PC-3 (cell line): ENCODE data around the gene AP1M1.

Source experiments
- EZH2 ChIP-seq: fragments of 300-600 bp; sonication (generic); IDR thresholded peaks from one replicate; pipeline ENCODE4 v1.6.1; 2017; ENCODE audit warnings: antibody characterized with exemption, mild to moderate bottlenecking, low read length; ENCODE audit not compliant: unreplicated experiment
- EZH2phosphoT487 ChIP-seq: fragments of 300-600 bp; sonication (generic); IDR thresholded peaks from 2 replicates; pipeline ENCODE4 v1.6.1; 2018; ENCODE audit warnings: mild to moderate bottlenecking, antibody characterized with exemption, low read length, borderline replicate concordance
- TF ChIP-seq, protein P1 (sequence below): fragments of 300-600 bp; sonication (generic); conservative IDR thresholded peaks from 2 replicates; pipeline ENCODE4 v1.5.1; 2017; ENCODE audit warnings: antibody characterized with exemption, low read depth, mild to moderate bottlenecking, low read length

DNA sequence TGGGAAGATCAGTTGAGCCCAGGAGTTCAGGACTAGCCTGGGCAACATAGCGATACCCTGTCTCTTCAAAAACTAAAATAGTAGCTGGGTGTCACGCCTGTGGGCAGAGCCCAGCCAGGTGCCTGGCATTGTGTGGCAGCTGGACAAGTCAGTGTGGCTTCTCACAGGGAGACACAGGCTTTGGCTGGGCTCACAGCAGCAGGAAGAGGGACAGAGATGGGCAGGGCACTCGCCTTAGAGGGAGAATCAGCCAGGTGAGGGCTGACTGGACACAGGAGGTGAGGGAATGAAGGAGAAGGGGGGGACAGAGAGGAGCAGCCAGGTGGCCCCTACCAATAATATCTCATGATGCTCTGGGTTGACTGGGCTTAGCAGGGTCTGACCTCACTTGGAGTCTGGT is 9.2 kb upstream of the AP1M1 start:
- TF ChIP-seq EZH2: no peak
- TF ChIP-seq, protein P1, sequence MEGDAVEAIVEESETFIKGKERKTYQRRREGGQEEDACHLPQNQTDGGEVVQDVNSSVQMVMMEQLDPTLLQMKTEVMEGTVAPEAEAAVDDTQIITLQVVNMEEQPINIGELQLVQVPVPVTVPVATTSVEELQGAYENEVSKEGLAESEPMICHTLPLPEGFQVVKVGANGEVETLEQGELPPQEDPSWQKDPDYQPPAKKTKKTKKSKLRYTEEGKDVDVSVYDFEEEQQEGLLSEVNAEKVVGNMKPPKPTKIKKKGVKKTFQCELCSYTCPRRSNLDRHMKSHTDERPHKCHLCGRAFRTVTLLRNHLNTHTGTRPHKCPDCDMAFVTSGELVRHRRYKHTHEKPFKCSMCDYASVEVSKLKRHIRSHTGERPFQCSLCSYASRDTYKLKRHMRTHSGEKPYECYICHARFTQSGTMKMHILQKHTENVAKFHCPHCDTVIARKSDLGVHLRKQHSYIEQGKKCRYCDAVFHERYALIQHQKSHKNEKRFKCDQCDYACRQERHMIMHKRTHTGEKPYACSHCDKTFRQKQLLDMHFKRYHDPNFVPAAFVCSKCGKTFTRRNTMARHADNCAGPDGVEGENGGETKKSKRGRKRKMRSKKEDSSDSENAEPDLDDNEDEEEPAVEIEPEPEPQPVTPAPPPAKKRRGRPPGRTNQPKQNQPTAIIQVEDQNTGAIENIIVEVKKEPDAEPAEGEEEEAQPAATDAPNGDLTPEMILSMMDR: no peak
- TF ChIP-seq EZH2phosphoT487: no peak
